Smooth muscle cell (in vitro differentiated cells): ENCODE results near the gene VANGL1. TPM values are rescaled to one million over a fixed set of nuclear protein-coding genes. Genes with fewer than 3 reads are reported as not detected.

ENCODE experiments used
- DNase-seq: peaks from one replicate; lab custom pipeline; 2025; ENCODE audit not compliant: unreplicated experiment; lab: John Stamatoyannopoulos, UW
- H2AFZ ChIP-seq: fragments of 200-600 bp; sonication (generic); 2 replicates; pipeline ENCODE4 v1.6.0; 2016; ENCODE audit warnings: antibody characterized with exemption, low read depth, mild to moderate bottlenecking
- H3F3A ChIP-seq: fragments of 200-600 bp; sonication (generic); 2 replicates; pipeline ENCODE4 v1.6.0; 2017; ENCODE audit warnings: antibody characterized with exemption, low read depth
- H3K27ac ChIP-seq: fragments of 200-600 bp; sonication (generic); 2 replicates; pipeline ENCODE4 v1.5.1; 2016; ENCODE audit warnings: low read depth, mild to moderate bottlenecking
- H3K27me3 ChIP-seq: fragments of 200-600 bp; sonication (generic); 2 replicates; pipeline ENCODE4 v1.6.1; 2016; ENCODE audit warnings: low read depth, mild to moderate bottlenecking
- H3K36me3 ChIP-seq: fragments of 200-600 bp; sonication (generic); 2 replicates; pipeline ENCODE4 v1.5.1; 2016; ENCODE audit warnings: low read depth
- H3K4me1 ChIP-seq: fragments of 200-600 bp; sonication (generic); 2 replicates; pipeline ENCODE4 v1.5.1; 2016; ENCODE audit warnings: low read depth
- H3K4me2 ChIP-seq: fragments of 200-600 bp; sonication (generic); 2 replicates; pipeline ENCODE4 v1.6.0; 2016; ENCODE audit warnings: mild to moderate bottlenecking
- H3K4me3 ChIP-seq: fragments of 200-600 bp; sonication (generic); 2 replicates; pipeline ENCODE4 v1.5.1; 2016; ENCODE audit warnings: mild to moderate bottlenecking
- H3K79me2 ChIP-seq: fragments of 200-600 bp; sonication (generic); 2 replicates; pipeline ENCODE4 v1.6.0; 2016; ENCODE audit warnings: low read depth, mild to moderate bottlenecking
- H3K9ac ChIP-seq: fragments of 200-600 bp; sonication (generic); 2 replicates; pipeline ENCODE4 v1.6.0; 2016; ENCODE audit warnings: low read depth
- H3K9me3 ChIP-seq: fragments of 200-600 bp; sonication (generic); replicated peaks from 2 replicates; pipeline ENCODE4 v1.5.1; 2016; ENCODE audit warnings: low read depth
- H4K20me1 ChIP-seq: fragments of 200-600 bp; sonication (generic); 2 replicates; pipeline ENCODE4 v1.6.0; 2016; ENCODE audit warnings: low read depth
- CTCF ChIP-seq: fragments of 200-600 bp; sonication (generic); IDR thresholded peaks from 2 replicates; pipeline ENCODE4 v1.5.1; 2017; ENCODE audit warnings: borderline replicate concordance, mild to moderate bottlenecking, antibody characterized with exemption; ENCODE audit not compliant: insufficient read depth, poor library complexity, severe bottlenecking
- WGBS: methylation state at CpG from one replicate; pipeline ENCODE4 v1.1.7; 2016; ENCODE audit warnings: low lambda C conversion rate; 5-methylcytosine and 5-hydroxymethylcytosine counted together
- polyA plus RNA-seq: library from polyadenylated mRNA; unstranded; fragments of >200 nt; fragmentation: Nextera tagmentation; extraction: Ambion mirVana; gene quantifications from 2 replicates; pipeline ENCODE4 v1.2.1, GENCODE V29; 2016
- total RNA-seq: library from RNA; depleted of rRNA; stranded (reverse); fragments of >200 nt; gene quantifications from 2 replicates; pipeline ENCODE4 v1.2.3, GENCODE V29; 2014

VANGL1 gene
- total and polyA plus RNA-seq, 2 experiments from 2014 or later = 5.5 to 12.2 TPM

- no peaks in the 10 kb centered on the region for H3K27me3 ChIP-seq
- no peak for TF ChIP-seq CTCF
- H3F3A ChIP-seq = peaks cover 7% of the 10 kb centered on the region
- H3K36me3 ChIP-seq = no peaks in the 10 kb centered on the region
- peaks cover 24% of the 10 kb centered on the region for H3K79me2 ChIP-seq
- H3K4me3 ChIP-seq = no peak overlapping the region
- no peak for DNase-seq
- H2AFZ ChIP-seq = no peak overlapping the region
- H4K20me1 ChIP-seq = peaks cover 25% of the 10 kb centered on the region
- no peak overlapping the region for H3K27ac ChIP-seq
- H3K9ac ChIP-seq = no peak overlapping the region
- H3K4me2 ChIP-seq = no peak overlapping the region
- WGBS = 93% methylated on average over 3 of the region's 3 CpGs
- peaks cover 13% of the 10 kb centered on the region for H3K4me1 ChIP-seq
- no peaks in the 10 kb centered on the region for H3K9me3 ChIP-seq
Measured at GRCh38 chr1:115647919-115648650, 6.3 kb downstream of the VANGL1 start.

- H3K9ac ChIP-seq = no peak overlapping the region
- no peak for TF ChIP-seq CTCF
- H3K4me1 ChIP-seq = peaks cover 9% of the 10 kb centered on the region
- H3K36me3 ChIP-seq = no peaks in the 10 kb centered on the region
- H3K79me2 ChIP-seq = peaks cover 15% of the 10 kb centered on the region
- WGBS = 51% methylated on average over 13 of the region's 13 CpGs
- no peaks in the 10 kb centered on the region for H3K27me3 ChIP-seq
- no peak overlapping the region for H3K4me2 ChIP-seq
- no peak overlapping the region for H3K4me3 ChIP-seq
- peaks cover 7% of the 10 kb centered on the region for H3F3A ChIP-seq
- no peak overlapping the region for H2AFZ ChIP-seq
- H3K27ac ChIP-seq = no peak overlapping the region
- no peak for DNase-seq
- H3K9me3 ChIP-seq = no peaks in the 10 kb centered on the region
- H4K20me1 ChIP-seq = peaks cover 25% of the 10 kb centered on the region
Measured at GRCh38 chr1:115648717-115649691, 7.2 kb downstream of the VANGL1 start.

- no peak overlapping the region for H3K4me3 ChIP-seq
- no peak overlapping the region for H3K4me2 ChIP-seq
- no peaks in the 10 kb centered on the region for H3K27me3 ChIP-seq
- no peak for DNase-seq
- peaks cover 25% of the 10 kb centered on the region for H4K20me1 ChIP-seq
- 36% methylated on average over 3 of the region's 3 CpGs for WGBS
- no peaks in the 10 kb centered on the region for H3K9me3 ChIP-seq
- H3K27ac ChIP-seq = no peak overlapping the region
- no peak for TF ChIP-seq CTCF
- H3K4me1 ChIP-seq = peaks cover 13% of the 10 kb centered on the region
- no peak overlapping the region for H3K9ac ChIP-seq
- peaks cover 7% of the 10 kb centered on the region for H3F3A ChIP-seq
- no peaks in the 10 kb centered on the region for H3K36me3 ChIP-seq
- H2AFZ ChIP-seq = no peak overlapping the region
- peaks cover 5% of the 10 kb centered on the region for H3K79me2 ChIP-seq
Measured at GRCh38 chr1:115649964-115650363, 8.2 kb downstream of the VANGL1 start.
